H1 (cell line): Measurements from ENCODE around the gene VTN. TPM values are rescaled to one million over a fixed set of nuclear protein-coding genes. Genes with fewer than 3 reads are reported as not detected.

Source experiments
- CTCF ChIA-PET: fragments of 300-600 bp; sonication (Branson Sonifier 250); formaldehyde crosslinking; loops from one replicate; lab custom pipeline; 2021; ENCODE audit not compliant: partially characterized antibody; lab: Charles Lee
- POLR2A ChIA-PET: fragments of 300-600 bp; sonication (Branson Sonifier 250); formaldehyde crosslinking; loops from one replicate; lab custom pipeline; 2021; ENCODE audit warnings: inconsistent platforms; ENCODE audit not compliant: partially characterized antibody; lab: Charles Lee
- DNase-seq, 2 experiments: peaks; one replicate each; pipeline versions ENCODE4 v3.0.0 to v3.0.0-alpha.2; 2010 to 2022; ENCODE audit warnings: low spot score in 2 of 2, low read depth in 1 of 2, mixed read lengths in 1 of 2
- FAIRE-seq: peaks from 2 replicates; lab custom pipeline; 2011; peaks lifted over from hg19 to GRCh38; lab: Jason Lieb, UNC
- H2AFZ ChIP-seq: 2 replicates; pipeline ENCODE4 v1.8.1; 2012; ENCODE audit warnings: low read length, inconsistent platforms
- H2AK5ac ChIP-seq: 2 replicates; pipeline ENCODE4 v1.6.1; 2013; ENCODE audit warnings: low read depth, low read length
- H2BK120ac ChIP-seq: replicated peaks from 2 replicates; pipeline ENCODE3; 2013; ENCODE audit warnings: low read depth, low read length, inconsistent platforms
- H2BK12ac ChIP-seq: 2 replicates; pipeline ENCODE4 v1.6.1; 2013; ENCODE audit warnings: low read depth, low read length
- H2BK15ac ChIP-seq: 2 replicates; pipeline ENCODE4 v1.6.1; 2013; ENCODE audit warnings: low read length
- H2BK20ac ChIP-seq: 2 replicates; pipeline ENCODE4 v1.6.1; 2013; ENCODE audit warnings: low read length
- H2BK5ac ChIP-seq: 2 replicates; pipeline ENCODE4 v1.6.1; 2013; ENCODE audit warnings: low read depth, low read length
- H3K14ac ChIP-seq: 2 replicates; pipeline ENCODE4 v1.6.1; 2013; ENCODE audit warnings: inconsistent platforms; ENCODE audit not compliant: insufficient read length
- H3K18ac ChIP-seq: 2 replicates; pipeline ENCODE4 v1.6.1; 2013; ENCODE audit warnings: low read length; ENCODE audit errors: extremely low read depth
- H3K23ac ChIP-seq: 2 replicates; pipeline ENCODE4 v1.6.1; 2013; ENCODE audit warnings: inconsistent platforms; ENCODE audit not compliant: insufficient read length
- H3K23me2 ChIP-seq: 2 replicates; pipeline ENCODE4 v1.6.1; 2013; ENCODE audit warnings: low read depth, low read length
- H3K27ac ChIP-seq: 2 replicates; pipeline ENCODE4 v1.6.1; 2011; ENCODE audit warnings: low read depth, low read length, inconsistent platforms
- H3K27me3 ChIP-seq, 4 experiments: replicated peaks in 1 of 4; 1 replicate in 1 of 4; 2 replicates in 3 of 4; pipeline versions ENCODE4 v1.6.1 to v1.8.1; 2011 to 2013; ENCODE audit warnings: low read length in 3 of 4, mild to moderate bottlenecking in 3 of 4, inconsistent platforms in 2 of 4, mixed read lengths in 2 of 4, moderate library complexity in 1 of 4; ENCODE audit not compliant: control insufficient read depth in 3 of 4, insufficient read depth in 3 of 4; ENCODE audit errors: extremely low read depth in 1 of 4
- H3K36me3 ChIP-seq, 4 experiments: 2 replicates each; pipeline versions ENCODE4 v1.6.1 to v1.8.1; 2011 to 2013; ENCODE audit warnings: mild to moderate bottlenecking in 4 of 4, low read length in 3 of 4, moderate library complexity in 2 of 4, control low read depth in 1 of 4, inconsistent platforms in 1 of 4; ENCODE audit not compliant: insufficient read depth in 4 of 4, control insufficient read depth in 2 of 4
- H3K4ac ChIP-seq: replicated peaks from 2 replicates; pipeline ENCODE3; 2013; ENCODE audit warnings: low read length, low read depth, mixed read lengths, inconsistent platforms; ENCODE audit not compliant: insufficient read length
- H3K4me1 ChIP-seq, 4 experiments: replicated peaks in 1 of 4; 1 replicate in 1 of 4; 2 replicates in 3 of 4; pipeline versions ENCODE4 v1.6.1 to v1.8.1; 2011 to 2013; ENCODE audit warnings: low read length in 3 of 4, inconsistent platforms in 2 of 4, mixed read lengths in 1 of 4; ENCODE audit not compliant: insufficient read depth in 4 of 4, control insufficient read depth in 3 of 4
- H3K4me2 ChIP-seq, 2 experiments: 2 replicates each; pipeline versions ENCODE4 v1.6.1 to v1.8.1; 2011 to 2013; ENCODE audit warnings: low read depth in 2 of 2, low read length in 2 of 2, control low read depth in 1 of 2, inconsistent platforms in 1 of 2, mild to moderate bottlenecking in 1 of 2; ENCODE audit not compliant: insufficient read depth in 1 of 2
- H3K4me3 ChIP-seq, 4 experiments: fragments of 200-600, 300-600 bp in 1 of 4; sonication (generic), shearing (Covaris generic), sonication (Bioruptor Twin) in 1 of 4; 2 replicates each; pipeline versions ENCODE4 v1.5.1 to v1.8.1; 2011 to 2016; ENCODE audit warnings: low read length in 4 of 4, low read depth in 3 of 4, control low read depth in 2 of 4, inconsistent platforms in 2 of 4, mild to moderate bottlenecking in 2 of 4, mixed read lengths in 1 of 4, moderate library complexity in 1 of 4; ENCODE audit not compliant: insufficient read depth in 2 of 4; ENCODE audit errors: extremely low read depth in 1 of 4
- H3K56ac ChIP-seq: replicated peaks from 2 replicates; pipeline ENCODE3; 2013; ENCODE audit warnings: low read depth, mild to moderate bottlenecking, mixed read lengths, low read length, inconsistent platforms; ENCODE audit not compliant: insufficient read length
- H3K79me1 ChIP-seq: 2 replicates; pipeline ENCODE4 v1.6.1; 2013; ENCODE audit warnings: low read depth, low read length, control low read depth
- H3K79me2 ChIP-seq, 2 experiments: 2 replicates each; pipeline versions ENCODE4 v1.6.1 to v1.8.1; 2012 to 2013; ENCODE audit warnings: low read length in 2 of 2, mild to moderate bottlenecking in 2 of 2, inconsistent platforms in 1 of 2; ENCODE audit not compliant: insufficient read depth in 2 of 2, control insufficient read depth in 1 of 2
- H3K9ac ChIP-seq, 4 experiments: replicated peaks in 1 of 4; 1 replicate in 1 of 4; 2 replicates in 3 of 4; pipeline versions ENCODE4 v1.6.1 to v1.8.1; 2011 to 2013; ENCODE audit warnings: low read depth in 3 of 4, low read length in 3 of 4, control low read depth in 2 of 4, mild to moderate bottlenecking in 2 of 4, moderate library complexity in 2 of 4, inconsistent platforms in 1 of 4; ENCODE audit errors: extremely low read depth in 1 of 4
- H3K9me3 ChIP-seq, 2 experiments: 2 replicates each; pipeline versions ENCODE4 v1.6.1 to v1.8.1; 2012 to 2013; ENCODE audit warnings: mild to moderate bottlenecking in 2 of 2, moderate library complexity in 2 of 2, control low read depth in 1 of 2, inconsistent platforms in 1 of 2, low read depth in 1 of 2, low read length in 1 of 2, mixed read lengths in 1 of 2; ENCODE audit not compliant: insufficient read depth in 2 of 2
- H4K20me1 ChIP-seq, 2 experiments: replicated peaks in 1 of 2; 2 replicates each; pipeline versions ENCODE3 to v1.8.1; 2011 to 2013; ENCODE audit warnings: inconsistent platforms in 2 of 2, low read length in 2 of 2, mild to moderate bottlenecking in 1 of 2; ENCODE audit not compliant: insufficient read depth in 2 of 2, control insufficient read depth in 1 of 2
- H4K5ac ChIP-seq: 2 replicates; pipeline ENCODE4 v1.6.1; 2013; ENCODE audit warnings: low read length, low read depth, mixed read lengths, inconsistent platforms; ENCODE audit not compliant: insufficient read length
- H4K8ac ChIP-seq: 2 replicates; pipeline ENCODE4 v1.8.0; 2013; ENCODE audit warnings: mild to moderate bottlenecking, moderate library complexity, low read length, inconsistent platforms; ENCODE audit not compliant: insufficient read depth; ENCODE audit errors: extremely low read depth
- H4K91ac ChIP-seq: replicated peaks from 2 replicates; pipeline ENCODE3; 2013; ENCODE audit warnings: low read length, mixed read lengths, inconsistent platforms; ENCODE audit not compliant: insufficient read length
- BACH1 ChIP-seq: IDR thresholded peaks from 2 replicates; pipeline ENCODE4 v1.6.1; 2012; ENCODE audit warnings: low read length, improper control_type of control experiment
- SRF ChIP-seq: IDR thresholded peaks from 2 replicates; pipeline ENCODE4 v1.6.1; 2011; ENCODE audit warnings: mild to moderate bottlenecking, low read depth, low read length, moderate library complexity
- TCF12 ChIP-seq: IDR thresholded peaks from 2 replicates; pipeline ENCODE4 v1.6.1; 2011; ENCODE audit warnings: low read depth, mild to moderate bottlenecking, low read length
- WGBS, 2 experiments: shearing (Covaris generic) in 1 of 2; methylation state at CpG; one replicate each; pipeline versions ENCODE4 v1.1.6 to v1.1.7; 2013 to 2015; ENCODE audit warnings: low lambda C conversion rate in 2 of 2, mixed read lengths in 2 of 2, inconsistent platforms in 1 of 2, low coverage in 1 of 2, missing lambda C conversion rate in 1 of 2; ENCODE audit not compliant: insufficient replicate concordance in 2 of 2, insufficient coverage in 1 of 2, insufficient read length in 1 of 2; ENCODE audit errors: extremely low coverage in 1 of 2, missing lambda C conversion rate in 1 of 2; 5-methylcytosine and 5-hydroxymethylcytosine counted together
- polyA plus RNA-seq, 7 experiments: library from polyadenylated mRNA; depleted of rRNA in 3 of 7; stranded (reverse) in 5 of 7; unstranded in 2 of 7; fragments of >200 nt in 5 of 7; fragments of 200-250 nt in 2 of 7; gene quantifications; 1 replicate in 5 of 7; 2 replicates in 1 of 7; 4 replicates in 1 of 7; pipeline versions ENCODE4 v1.2.1 to v1.2.3, GENCODE V29; 2011 to 2013; ENCODE audit warnings: missing spikeins in 2 of 7, mixed read lengths in 2 of 7
- total RNA-seq: library from RNA; stranded (reverse); fragmentation: NEBNext Ultra II Directional; extraction: Animal tissue kit (Norgen Biotek cat#: 25700); gene quantifications from 2 replicates; pipeline ENCODE4 v1.2.1, GENCODE V29; 2021

Gene VTN
- total and polyA plus RNA-seq, 2 of the 8 experiments (the other 6 are each of a cell fraction or from before 2014, with no cell fraction given), result 0.18 TPM; not detected in 1

- no peak overlapping the region for H3K4me3 ChIP-seq
- no peak overlapping the region for H2AK5ac ChIP-seq
- CTCF ChIA-PET, result interaction anchor here (0.6 to 1.3 kb wide), 2 partner anchors 36 to 197 kb away, joined by 3 read pairs; no protein-coding TSS in a partner anchor
- H2BK15ac ChIP-seq, result no peak overlapping the region
- H3K23me2 ChIP-seq, result no peaks in the 10 kb centered on the region
- no peak overlapping the region for H4K91ac ChIP-seq
- H3K4me1 ChIP-seq, result peaks cover 0 to 4% (median 0%) of the 10 kb centered on the region in 4 experiments; a peak in 3 of 7 replicates
- no peak overlapping the region for H3K14ac ChIP-seq
- no peak overlapping the region for H4K5ac ChIP-seq
- no peak overlapping the region for H3K56ac ChIP-seq
- no peak overlapping the region for H3K18ac ChIP-seq
- POLR2A ChIA-PET, result interaction anchor here (1.4 to 9.7 kb wide), 3 partner anchors 6 to 20 kb away, joined by 3 to 92 read pairs (median 4); partner anchors contain the start of genes POLDIP2, TNFAIP1 and VTN
- no peak overlapping the region for H3K27ac ChIP-seq
- peaks cover 31 to 68% (median 54%) of the 10 kb centered on the region in 4 experiments for H3K36me3 ChIP-seq
- no peak overlapping the region for H3K9ac ChIP-seq
- H4K8ac ChIP-seq, result no peak overlapping the region
- FAIRE-seq (no peak), DNase-seq (no peak)
- no peaks in the 10 kb centered on the region for H3K79me1 ChIP-seq
- no peak overlapping the region for H2BK12ac ChIP-seq
- no peak overlapping the region for H3K4me2 ChIP-seq
- H3K23ac ChIP-seq, result no peak overlapping the region
- no peaks in the 10 kb centered on the region for H3K9me3 ChIP-seq
- H2BK120ac ChIP-seq, result no peak overlapping the region
- no peak overlapping the region for H2AFZ ChIP-seq
- TF ChIP-seq TCF12, result no peak
- no peak for TF ChIP-seq SRF
- no peak for TF ChIP-seq BACH1
- TF ChIP-seq, all 59 proteins: peak for 0
- Histone ChIP-seq H3K4ac (no peak overlapping the region), H2BK5ac (no peak overlapping the region), H3K27me3 (no peaks in the 10 kb centered on the region), H2BK20ac (no peak overlapping the region), H4K20me1 (peaks cover 8 to 12% of the 10 kb centered on the region in 2 experiments), H3K79me2 (no peaks in the 10 kb centered on the region)
- WGBS, 2 experiments, result 93% methylated on average over 7 of the region's 7 CpGs; no CpG with 5 or more reads in 1 of the 2 experiments
These were observed 19.8 kb downstream of the VTN start for GRCh38 chr17:28350271-28350670.
